HT1080 (cell line): ENCODE measurements around the gene TRAPPC3. TPM values are rescaled to one million over a fixed set of nuclear protein-coding genes. Genes with fewer than 3 reads are reported as not detected.

Source experiments
- DNase-seq: peaks from one replicate; pipeline ENCODE4 v3.0.0-alpha.2; 2015; ENCODE audit warnings: low read depth
- total RNA-seq: library from RNA; depleted of rRNA; stranded (reverse); fragments of >200 nt; shearing (Covaris generic); gene quantifications from 2 replicates; pipeline ENCODE4 v1.2.3, GENCODE V29; 2014

The TRAPPC3 gene
- total RNA-seq, 1 experiment from 2014 or later = 112 TPM

- DNase-seq = no peak
Measured at GRCh38 chr1:36154335-36154734, 5.0 kb upstream of the TRAPPC3 start.

GRCh38 chr1:36153476-36153875, 4.2 kb upstream of the TRAPPC3 start:
- DNase-seq = no peak

GRCh38 chr1:36151845-36152203, 2.5 kb upstream of the TRAPPC3 start:
- DNase-seq = no peak

DNA sequence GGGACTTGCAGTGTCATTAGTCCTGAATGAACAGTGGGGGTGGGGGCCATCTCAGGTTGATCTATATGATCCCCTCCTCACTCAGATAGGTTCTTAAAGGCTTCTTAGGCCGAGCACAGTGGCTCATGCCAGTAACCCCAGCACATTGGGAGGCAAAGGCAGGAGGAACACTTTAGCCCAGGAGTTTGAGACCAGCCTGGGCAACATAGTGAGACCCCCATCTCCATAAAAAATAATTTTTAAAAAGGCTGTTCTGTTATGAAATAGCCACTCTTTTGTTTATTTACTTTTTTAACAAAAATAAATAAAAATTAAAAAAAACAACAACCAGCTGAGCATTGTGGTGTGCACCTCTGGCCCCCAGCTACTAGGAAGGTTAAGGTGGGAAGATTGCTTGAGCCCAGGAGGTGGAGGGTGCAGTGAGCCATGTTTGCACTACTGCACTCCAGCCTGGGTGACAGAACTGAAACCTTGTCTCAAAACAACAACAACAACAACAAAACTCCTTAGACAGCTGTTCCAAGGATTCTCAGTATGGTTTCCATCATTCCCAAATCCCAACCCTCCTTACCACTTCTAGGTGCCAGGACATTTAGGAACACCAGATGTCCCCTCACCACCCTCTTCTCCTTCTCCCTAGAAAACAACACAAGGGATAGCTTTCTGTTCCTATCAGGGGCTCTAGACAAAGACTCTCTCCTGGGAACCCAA, 2.0 kb upstream of the TRAPPC3 start:
- no peak for DNase-seq

GRCh38 chr1:36150296-36151133, 1.2 kb upstream of the TRAPPC3 start:
- DNase-seq = peak; percentile 98

DNA sequence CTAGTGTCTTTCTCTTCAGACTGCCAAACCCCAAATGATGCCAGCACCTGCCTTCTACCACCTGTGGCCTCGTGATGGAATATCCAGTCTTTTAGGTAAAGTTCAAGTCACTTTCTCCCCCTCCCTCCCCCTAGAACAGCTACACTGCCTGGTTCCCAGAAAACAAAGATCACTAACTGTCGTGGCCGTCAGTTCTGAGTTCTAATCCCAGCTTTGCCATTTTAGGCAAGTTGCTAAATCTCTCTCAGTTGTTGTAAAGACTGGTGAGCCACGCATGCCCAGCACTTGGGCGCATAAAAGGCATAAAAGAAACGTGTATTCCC, 648 bp upstream of the TRAPPC3 start:
- no peak for DNase-seq

DNA sequence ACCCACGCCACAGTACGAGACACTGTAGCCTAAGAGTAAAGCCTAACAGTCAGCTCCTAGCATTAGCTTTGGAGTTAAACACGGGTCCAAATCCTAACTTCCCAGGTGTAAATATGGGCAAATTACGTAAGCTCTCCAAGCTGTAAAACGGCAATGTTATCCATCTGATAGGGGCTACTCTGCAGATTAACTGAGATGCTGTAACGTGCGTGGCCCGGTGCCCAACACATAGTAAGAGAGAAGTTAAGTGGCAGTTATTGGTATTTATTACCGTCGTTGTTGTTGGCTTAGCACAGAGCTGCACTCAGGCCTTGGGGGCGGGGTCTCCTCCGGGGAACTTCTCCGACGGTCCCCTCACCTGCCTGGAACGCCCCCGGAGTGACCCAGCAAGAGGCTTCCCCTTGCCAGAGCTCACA, 457 bp downstream of the TRAPPC3 start:
- no peak for DNase-seq

DNA sequence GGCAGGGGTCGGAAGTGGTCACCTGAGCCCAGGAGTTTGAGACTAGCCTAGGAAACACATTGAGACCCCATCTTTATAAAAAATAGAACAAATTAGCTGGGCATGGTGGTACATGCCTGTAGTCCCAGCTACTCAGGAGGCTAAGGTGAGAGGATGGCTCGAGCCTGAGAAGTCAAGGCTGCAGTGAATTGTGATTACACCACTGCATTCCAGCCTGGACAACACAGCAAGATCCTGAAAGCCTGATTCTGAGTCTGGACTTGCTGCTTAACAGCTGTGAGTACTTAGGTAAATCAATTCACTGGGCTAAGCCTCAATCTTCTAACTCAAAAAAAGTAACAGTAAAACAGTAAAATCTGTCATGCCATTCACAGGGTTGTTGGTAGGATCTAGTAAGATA, 4.9 kb downstream of the TRAPPC3 start:
- DNase-seq = no peak

GRCh38 chr1:36143424-36143823, 5.9 kb downstream of the TRAPPC3 start:
- no peak for DNase-seq

GRCh38 chr1:36142121-36142520, 7.2 kb downstream of the TRAPPC3 start:
- DNase-seq = no peak

DNA sequence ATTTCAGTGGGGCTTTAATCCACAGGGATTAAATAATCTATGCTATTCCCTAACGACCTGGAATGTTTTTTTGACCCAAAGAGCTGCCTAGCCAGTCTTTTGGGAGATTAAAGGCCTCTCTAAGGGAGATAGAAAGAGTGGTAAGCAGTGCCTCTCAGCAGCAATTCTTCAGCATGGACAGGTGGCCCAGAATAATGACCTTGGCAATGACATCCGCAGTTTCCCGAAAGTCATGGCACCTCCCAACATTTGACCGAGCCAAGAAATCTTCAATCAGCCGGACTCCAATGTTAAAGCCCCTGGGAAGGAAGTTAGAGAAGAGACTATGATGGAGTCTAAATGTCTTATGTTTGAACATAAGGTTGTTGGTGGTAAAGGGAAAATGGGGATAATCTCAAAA, 9.8 kb downstream of the TRAPPC3 start:
- no peak for DNase-seq

DNA sequence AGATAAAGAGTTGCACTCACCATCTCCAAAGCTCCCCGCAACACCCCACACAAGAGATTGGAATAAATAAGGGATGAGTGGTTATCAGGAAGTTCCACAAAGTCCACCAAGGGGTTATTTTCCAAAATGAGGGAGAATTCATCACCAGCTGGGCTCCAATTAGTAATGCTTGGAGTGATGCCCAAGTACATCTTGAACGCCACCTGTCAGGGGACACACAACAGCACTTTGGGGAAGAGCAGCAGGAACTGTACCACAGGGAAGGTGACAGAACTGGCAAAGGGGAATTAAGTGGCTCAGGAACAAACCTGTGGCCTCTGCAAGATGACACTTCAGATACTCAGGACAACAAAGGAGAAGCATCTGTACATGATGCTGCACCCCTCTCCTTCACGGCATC, 11.5 kb downstream of the TRAPPC3 start:
- DNase-seq = no peak

- no peak for DNase-seq
Measured at GRCh38 chr1:36137226-36137625, 12.1 kb downstream of the TRAPPC3 start.

DNA sequence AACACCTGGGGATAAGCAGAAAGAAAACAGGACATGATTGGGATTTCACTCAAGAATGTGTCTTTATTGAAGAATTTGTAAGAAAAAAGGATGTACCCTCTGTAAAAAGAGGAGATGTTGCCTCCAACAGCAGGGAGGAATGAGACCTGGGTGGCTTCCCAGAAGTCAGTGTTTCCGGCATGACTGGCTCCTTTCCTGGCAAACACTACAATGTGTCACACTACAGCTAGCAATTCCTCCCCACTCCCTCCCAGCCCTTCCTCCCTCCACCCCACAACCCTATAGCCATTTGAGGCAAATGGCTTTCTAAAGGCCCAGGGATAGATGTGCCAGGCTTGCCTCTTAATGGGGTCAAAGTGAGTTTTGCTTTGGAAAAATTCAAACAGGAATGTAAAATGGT, 12.8 kb downstream of the TRAPPC3 start:
- peak; percentile 87 for DNase-seq

GRCh38 chr1:36135796-36136195, 13.5 kb downstream of the TRAPPC3 start:
- DNase-seq = no peak

DNA sequence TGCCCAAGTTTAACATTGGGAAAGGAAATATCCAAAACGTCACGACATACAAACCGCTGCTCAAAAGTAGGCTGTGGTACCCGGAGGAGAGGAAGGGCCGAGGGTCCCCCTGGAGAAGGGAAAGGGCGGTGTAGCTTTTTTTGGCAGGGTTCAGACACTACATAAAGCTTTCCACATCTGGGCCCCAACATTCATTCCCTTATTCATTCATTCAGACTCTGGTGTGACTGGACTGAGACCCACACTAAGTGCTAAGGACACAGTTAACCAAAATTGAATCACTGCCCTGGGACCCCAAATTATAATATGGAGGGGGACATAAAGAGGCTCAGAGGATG, 14.0 kb downstream of the TRAPPC3 start:
- DNase-seq = no peak

DNA sequence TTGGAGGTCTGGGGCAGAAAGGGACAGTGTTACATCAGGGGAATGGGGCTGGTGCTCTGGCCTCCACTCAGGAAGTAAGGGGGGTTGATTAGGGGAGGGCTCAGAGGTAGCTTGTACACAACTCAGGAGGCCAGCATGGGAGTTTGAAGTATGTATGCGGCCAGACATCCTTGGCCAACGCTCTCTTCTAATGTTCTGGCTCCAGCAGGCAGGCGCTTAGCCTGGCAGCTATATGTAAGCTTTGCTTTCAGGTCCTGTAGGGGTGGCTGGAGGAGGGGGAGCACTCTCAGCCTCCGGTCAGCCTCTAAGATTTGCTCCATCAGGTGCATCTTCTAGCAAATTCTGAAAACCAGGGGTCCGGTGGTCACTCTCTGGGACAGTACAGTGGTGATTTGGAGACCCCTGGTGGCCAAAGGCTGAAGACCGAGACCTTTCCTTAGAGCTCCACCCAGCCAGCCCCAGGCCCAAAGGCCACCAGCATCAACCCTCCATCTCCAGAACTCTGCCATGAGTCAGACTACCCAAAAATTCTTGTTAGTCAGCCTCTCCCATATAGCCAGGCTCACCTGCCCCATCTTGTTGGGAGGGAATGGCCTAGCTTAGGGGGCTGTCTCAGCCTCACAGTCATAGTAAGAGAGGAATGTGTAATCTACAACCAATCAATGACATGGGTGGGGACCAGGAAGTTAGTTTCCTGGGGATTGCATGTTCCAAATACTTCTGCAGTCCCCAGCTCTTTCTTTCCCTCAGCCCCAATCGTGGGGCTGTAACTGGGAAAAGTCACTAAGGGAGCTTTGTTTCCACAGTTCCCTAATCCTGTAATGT, 14.6 kb downstream of the TRAPPC3 start:
- peak; percentile 70 for DNase-seq

GRCh38 chr1:36134031-36134430, 15.3 kb downstream of the TRAPPC3 start:
- DNase-seq = no peak

GRCh38 chr1:36133484-36133883, 15.8 kb downstream of the TRAPPC3 start:
- DNase-seq = peak; percentile 92

GRCh38 chr1:36132029-36132428, 17.3 kb downstream of the TRAPPC3 start:
- no peak for DNase-seq

- DNase-seq = no peak
Measured at GRCh38 chr1:36128905-36129206, 20.4 kb downstream of the TRAPPC3 start.

GRCh38 chr1:36128126-36128904, 21.0 kb downstream of the TRAPPC3 start:
- peak; percentile 85 for DNase-seq
